ENCODE data around the gene HSP90AB1.

DNA sequence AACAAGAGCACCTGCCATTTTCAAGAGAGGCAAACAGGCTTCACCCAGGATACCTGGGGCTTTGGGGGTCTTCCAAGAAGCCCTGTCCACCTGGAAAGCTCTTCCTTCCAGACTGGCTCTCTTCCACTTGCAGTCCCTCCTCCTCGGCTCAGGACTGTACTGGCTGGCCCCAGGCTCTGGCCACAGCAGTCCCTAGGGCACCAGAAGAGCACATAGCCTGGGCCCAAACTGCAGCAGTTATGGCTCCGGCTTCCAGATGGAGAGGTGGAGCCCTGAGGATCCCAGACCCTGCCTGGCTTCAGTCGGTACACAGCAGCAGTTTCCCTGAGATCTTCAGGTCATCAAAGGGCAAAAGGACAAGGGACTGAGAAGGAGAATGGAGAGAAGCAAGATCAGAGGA is 12.0 kb downstream of the HSP90AB1 start:
- TF ChIP-seq, protein P1, sequence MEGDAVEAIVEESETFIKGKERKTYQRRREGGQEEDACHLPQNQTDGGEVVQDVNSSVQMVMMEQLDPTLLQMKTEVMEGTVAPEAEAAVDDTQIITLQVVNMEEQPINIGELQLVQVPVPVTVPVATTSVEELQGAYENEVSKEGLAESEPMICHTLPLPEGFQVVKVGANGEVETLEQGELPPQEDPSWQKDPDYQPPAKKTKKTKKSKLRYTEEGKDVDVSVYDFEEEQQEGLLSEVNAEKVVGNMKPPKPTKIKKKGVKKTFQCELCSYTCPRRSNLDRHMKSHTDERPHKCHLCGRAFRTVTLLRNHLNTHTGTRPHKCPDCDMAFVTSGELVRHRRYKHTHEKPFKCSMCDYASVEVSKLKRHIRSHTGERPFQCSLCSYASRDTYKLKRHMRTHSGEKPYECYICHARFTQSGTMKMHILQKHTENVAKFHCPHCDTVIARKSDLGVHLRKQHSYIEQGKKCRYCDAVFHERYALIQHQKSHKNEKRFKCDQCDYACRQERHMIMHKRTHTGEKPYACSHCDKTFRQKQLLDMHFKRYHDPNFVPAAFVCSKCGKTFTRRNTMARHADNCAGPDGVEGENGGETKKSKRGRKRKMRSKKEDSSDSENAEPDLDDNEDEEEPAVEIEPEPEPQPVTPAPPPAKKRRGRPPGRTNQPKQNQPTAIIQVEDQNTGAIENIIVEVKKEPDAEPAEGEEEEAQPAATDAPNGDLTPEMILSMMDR (conservative IDR thresholded peaks at IDR 0.05) = no peak
- TF ChIP-seq ZFX (IDR thresholded peaks at IDR 0.05) = no peak
